22Rv1 (cell line): Measurements from ENCODE around the gene KDELR1.

ENCODE experiments used
- CTCF ChIP-seq: fragments of 450-650 bp; IDR thresholded peaks from 2 replicates; pipeline ENCODE4 v1.5.1; 2017; ENCODE audit warnings: mild to moderate bottlenecking
- ZFX ChIP-seq: fragments of 450-650 bp; IDR thresholded peaks from 2 replicates; pipeline ENCODE4 v1.6.1; 2017; ENCODE audit warnings: antibody characterized with exemption, borderline replicate concordance

GRCh38 chr19:48415395-48415794, 24.0 kb upstream of the KDELR1 start:
- TF ChIP-seq CTCF (no peak), ZFX (no peak)
